ENCODE results near the gene HS6ST3.
A peak's percentile ranks its signal among the peaks of the same experiment; 100 is the strongest.

DNA sequence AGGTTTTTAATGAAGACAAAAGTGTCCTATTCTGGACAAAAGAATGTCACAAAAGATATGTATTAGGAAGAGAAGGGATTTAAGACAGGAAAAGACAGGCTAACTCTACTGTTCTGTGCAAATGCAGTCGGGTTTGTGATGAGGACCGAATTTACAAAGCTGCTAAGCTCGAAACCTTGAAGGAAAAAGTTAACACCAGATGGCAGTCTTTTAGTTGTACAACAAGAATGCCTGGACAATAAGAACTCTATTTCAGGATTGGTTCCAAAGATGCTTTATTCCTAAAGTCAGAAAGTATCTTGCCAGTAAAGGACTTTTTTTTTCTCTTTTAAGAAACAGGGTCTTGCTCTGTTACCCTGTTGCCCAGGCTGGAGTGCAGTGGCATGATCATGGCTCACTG lies 51.1 kb downstream of the HS6ST3 start:
- TF ChIP-seq, protein P1, sequence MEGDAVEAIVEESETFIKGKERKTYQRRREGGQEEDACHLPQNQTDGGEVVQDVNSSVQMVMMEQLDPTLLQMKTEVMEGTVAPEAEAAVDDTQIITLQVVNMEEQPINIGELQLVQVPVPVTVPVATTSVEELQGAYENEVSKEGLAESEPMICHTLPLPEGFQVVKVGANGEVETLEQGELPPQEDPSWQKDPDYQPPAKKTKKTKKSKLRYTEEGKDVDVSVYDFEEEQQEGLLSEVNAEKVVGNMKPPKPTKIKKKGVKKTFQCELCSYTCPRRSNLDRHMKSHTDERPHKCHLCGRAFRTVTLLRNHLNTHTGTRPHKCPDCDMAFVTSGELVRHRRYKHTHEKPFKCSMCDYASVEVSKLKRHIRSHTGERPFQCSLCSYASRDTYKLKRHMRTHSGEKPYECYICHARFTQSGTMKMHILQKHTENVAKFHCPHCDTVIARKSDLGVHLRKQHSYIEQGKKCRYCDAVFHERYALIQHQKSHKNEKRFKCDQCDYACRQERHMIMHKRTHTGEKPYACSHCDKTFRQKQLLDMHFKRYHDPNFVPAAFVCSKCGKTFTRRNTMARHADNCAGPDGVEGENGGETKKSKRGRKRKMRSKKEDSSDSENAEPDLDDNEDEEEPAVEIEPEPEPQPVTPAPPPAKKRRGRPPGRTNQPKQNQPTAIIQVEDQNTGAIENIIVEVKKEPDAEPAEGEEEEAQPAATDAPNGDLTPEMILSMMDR (IDR thresholded peaks at IDR 0.05), result peak; percentile 17 to 52 (median 44)
- TF ChIP-seq POLR2A (IDR thresholded peaks at IDR 0.05), result no peak

Measured in adrenal gland (tissue), 5 donors.